Measurements from ENCODE around the gene DDX5. TPM values are rescaled to one million over a fixed set of nuclear protein-coding genes. Genes with fewer than 3 reads are reported as not detected.

DDX5 gene
- total and polyA plus RNA-seq, 2 of the 13 experiments (the other 11 are each of a cell fraction or from before 2014, with no cell fraction given) = 503 to 684 TPM

DNA sequence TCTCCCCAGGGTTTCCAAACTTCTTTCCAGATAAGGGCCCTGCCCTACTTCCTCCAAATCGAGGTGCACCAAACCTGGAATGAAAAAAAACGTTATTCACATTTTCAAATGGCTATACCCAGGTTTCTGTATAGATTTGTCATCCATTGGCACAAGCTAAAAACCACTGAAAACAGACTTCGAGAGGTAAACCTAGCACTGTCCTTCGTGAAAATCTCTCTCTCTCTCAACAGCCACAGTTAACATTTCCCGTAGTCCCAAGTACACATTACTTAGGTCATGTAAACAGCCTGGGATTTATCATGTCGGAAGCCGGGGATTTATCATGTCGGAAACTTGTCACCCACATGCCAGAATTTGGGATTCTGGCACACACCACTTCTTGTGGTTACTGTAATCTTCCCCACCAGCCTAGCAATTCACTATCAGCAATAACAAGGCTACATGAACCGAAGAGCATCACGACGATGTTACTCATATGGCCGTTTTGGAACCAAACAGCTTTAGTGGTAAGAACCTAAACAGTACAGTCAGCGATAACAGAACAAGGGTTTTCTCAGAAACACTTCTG, 1.2 kb downstream of the DDX5 start (continued):
- TF ChIP-seq ZNF407 (CRISPR knock-in tag; IDR thresholded peaks at IDR 0.05; ENCODE audit: not compliant biosample characterization) (no peak), ZNF441 (CRISPR knock-in tag; IDR thresholded peaks at IDR 0.05; ENCODE audit: borderline replicate concordance) (no peak), EZH2 (conservative IDR thresholded peaks at IDR 0.05; ENCODE audit: low read depth, low read length) (no peak), ESRRA (CRISPR knock-in tag; IDR thresholded peaks at IDR 0.05; ENCODE audit: low read depth) (no peak; the same call in 1 of the 2 replicates), RELA (CRISPR knock-in tag; IDR thresholded peaks at IDR 0.05) (no peak), SAP130 (CRISPR knock-in tag; IDR thresholded peaks at IDR 0.05; ENCODE audit: low read depth) (peak; percentile 74), PATZ1 (CRISPR knock-in tag; IDR thresholded peaks at IDR 0.05) (no peak), FOXK2 (IDR thresholded peaks at IDR 0.05) (0 out of 2 replicates have a peak, but pooled peaks have one; percentile 31), ZNF510 (CRISPR knock-in tag; IDR thresholded peaks at IDR 0.05; ENCODE audit: low read depth) (no peak), ZNF746 (CRISPR knock-in tag; IDR thresholded peaks at IDR 0.05) (no peak), ZNF276 (CRISPR knock-in tag; IDR thresholded peaks at IDR 0.05; ENCODE audit: low read depth) (0 out of 2 replicates have a peak, but pooled peaks have one; percentile 47)
- TF ChIP-seq, protein P1, sequence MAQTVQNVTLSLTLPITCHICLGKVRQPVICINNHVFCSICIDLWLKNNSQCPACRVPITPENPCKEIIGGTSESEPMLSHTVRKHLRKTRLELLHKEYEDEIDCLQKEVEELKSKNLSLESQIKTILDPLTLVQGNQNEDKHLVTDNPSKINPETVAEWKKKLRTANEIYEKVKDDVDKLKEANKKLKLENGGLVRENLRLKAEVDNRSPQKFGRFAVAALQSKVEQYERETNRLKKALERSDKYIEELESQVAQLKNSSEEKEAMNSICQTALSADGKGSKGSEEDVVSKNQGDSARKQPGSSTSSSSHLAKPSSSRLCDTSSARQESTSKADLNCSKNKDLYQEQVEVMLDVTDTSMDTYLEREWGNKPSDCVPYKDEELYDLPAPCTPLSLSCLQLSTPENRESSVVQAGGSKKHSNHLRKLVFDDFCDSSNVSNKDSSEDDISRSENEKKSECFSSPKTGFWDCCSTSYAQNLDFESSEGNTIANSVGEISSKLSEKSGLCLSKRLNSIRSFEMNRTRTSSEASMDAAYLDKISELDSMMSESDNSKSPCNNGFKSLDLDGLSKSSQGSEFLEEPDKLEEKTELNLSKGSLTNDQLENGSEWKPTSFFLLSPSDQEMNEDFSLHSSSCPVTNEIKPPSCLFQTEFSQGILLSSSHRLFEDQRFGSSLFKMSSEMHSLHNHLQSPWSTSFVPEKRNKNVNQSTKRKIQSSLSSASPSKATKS (CRISPR knock-in tag; IDR thresholded peaks at IDR 0.05) = peak; percentile 80; the same call in 1 of the 2 replicates
- TF ChIP-seq, protein P2, sequence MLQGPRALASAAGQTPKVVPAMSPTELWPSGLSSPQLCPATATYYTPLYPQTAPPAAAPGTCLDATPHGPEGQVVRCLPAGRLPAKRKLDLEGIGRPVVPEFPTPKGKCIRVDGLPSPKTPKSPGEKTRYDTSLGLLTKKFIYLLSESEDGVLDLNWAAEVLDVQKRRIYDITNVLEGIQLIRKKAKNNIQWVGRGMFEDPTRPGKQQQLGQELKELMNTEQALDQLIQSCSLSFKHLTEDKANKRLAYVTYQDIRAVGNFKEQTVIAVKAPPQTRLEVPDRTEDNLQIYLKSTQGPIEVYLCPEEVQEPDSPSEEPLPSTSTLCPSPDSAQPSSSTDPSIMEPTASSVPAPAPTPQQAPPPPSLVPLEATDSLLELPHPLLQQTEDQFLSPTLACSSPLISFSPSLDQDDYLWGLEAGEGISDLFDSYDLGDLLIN (CRISPR knock-in tag; IDR thresholded peaks at IDR 0.05; ENCODE audit: borderline replicate concordance) = 0 out of 2 replicates have a peak, but pooled peaks have one; percentile 20

All from HepG2 (cell line).